T-helper 2 cell treated with Interferon-gamma antibody and Interleukin-4, amounts not matched to agents 5 μg/mL and 100 μg/mL, for 36 hours (primary cell): ENCODE data around the gene HOXD9.

Experiments used
- DNase-seq: peaks from one replicate; pipeline ENCODE4 v3.0.0; 2021; ENCODE audit warnings: low spot score
- H3K27ac Mint-ChIP-seq: one replicate; pipeline ENCODE4 v1.8.0; 2021; ENCODE audit warnings: mild to moderate bottlenecking, mixed read lengths
- H3K27me3 Mint-ChIP-seq: one replicate; pipeline ENCODE4 v1.8.0; 2021; ENCODE audit warnings: low read depth, mixed read lengths
- H3K36me3 Mint-ChIP-seq: one replicate; pipeline ENCODE4 v1.8.0; 2021; ENCODE audit warnings: low read depth, mixed read lengths
- H3K4me1 Mint-ChIP-seq: one replicate; pipeline ENCODE4 v1.8.0; 2021; ENCODE audit warnings: low read depth, mixed read lengths
- H3K4me3 Mint-ChIP-seq: one replicate; pipeline ENCODE4 v1.8.0; 2022; ENCODE audit warnings: mild to moderate bottlenecking, moderate library complexity, mixed read lengths
- H3K9me3 Mint-ChIP-seq: one replicate; pipeline ENCODE4 v1.8.0; 2021; ENCODE audit warnings: mixed read lengths

HOXD9 gene

GRCh38 chr2:176167398-176167797 lies 44.9 kb downstream of the HOXD9 start:
- DNase-seq: no peak
- Mint-ChIP-seq H3K27ac (no peak overlapping the region), H3K36me3 (no peaks in the 10 kb centered on the region), H3K27me3 (peaks cover 79% of the 10 kb centered on the region), H3K4me1 (no peaks in the 10 kb centered on the region), H3K4me3 (no peak overlapping the region), H3K9me3 (peaks cover 7% of the 10 kb centered on the region)

GRCh38 chr2:176169181-176169580 lies 46.7 kb downstream of the HOXD9 start:
- H3K4me3 Mint-ChIP-seq: no peak overlapping the region
- H3K27ac Mint-ChIP-seq: no peak overlapping the region
- peaks cover 4% of the 10 kb centered on the region for H3K36me3 Mint-ChIP-seq
- H3K27me3 Mint-ChIP-seq: peaks cover 81% of the 10 kb centered on the region
- DNase-seq: no peak
- H3K4me1 Mint-ChIP-seq: no peaks in the 10 kb centered on the region
- peaks cover 1% of the 10 kb centered on the region for H3K9me3 Mint-ChIP-seq

GRCh38 chr2:176169711-176170110 lies 47.2 kb downstream of the HOXD9 start:
- Mint-ChIP-seq H3K9me3 (no peaks in the 10 kb centered on the region), H3K27me3 (peaks cover 81% of the 10 kb centered on the region), H3K4me3 (no peak overlapping the region), H3K4me1 (no peaks in the 10 kb centered on the region), H3K36me3 (peaks cover 4% of the 10 kb centered on the region), H3K27ac (no peak overlapping the region)
- DNase-seq: no peak

DNA sequence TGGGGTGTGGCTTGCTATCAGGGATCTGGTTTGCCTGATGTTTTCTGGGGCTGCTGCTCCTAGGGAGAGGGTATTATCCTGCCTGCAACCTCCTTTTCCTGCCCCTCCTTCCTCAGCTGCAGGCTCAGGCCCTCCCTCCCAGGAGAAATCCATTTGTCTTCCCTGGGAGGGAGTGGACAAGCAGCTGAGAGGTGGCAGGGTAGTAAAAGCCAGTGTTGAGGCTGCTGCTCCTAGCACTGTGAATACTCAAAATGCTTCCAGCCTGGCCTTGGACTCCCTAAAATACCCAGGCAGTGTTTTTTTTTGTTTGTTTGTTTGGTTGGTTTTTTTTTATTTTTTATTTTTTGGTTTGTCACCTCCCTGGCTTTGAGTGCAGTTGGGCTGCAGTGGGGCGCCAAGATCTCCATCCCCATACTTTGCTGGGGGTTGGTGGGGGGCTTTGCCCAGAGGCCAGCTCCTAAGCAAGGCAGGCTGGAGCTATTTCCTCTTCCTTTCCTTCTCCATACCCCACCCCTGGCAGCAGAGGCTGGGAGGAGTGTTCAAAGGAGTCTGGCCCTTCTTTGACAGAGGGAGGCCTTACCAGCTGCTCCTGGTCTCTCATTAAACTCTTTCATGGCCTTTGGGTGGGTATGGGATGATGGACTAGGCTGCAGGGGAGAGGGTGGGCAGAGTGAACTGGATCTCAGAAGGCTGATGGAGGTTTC lies 48.2 kb downstream of the HOXD9 start:
- peaks cover 80% of the 10 kb centered on the region for H3K27me3 Mint-ChIP-seq
- no peaks in the 10 kb centered on the region for H3K9me3 Mint-ChIP-seq
- H3K4me3 Mint-ChIP-seq: no peak overlapping the region
- no peak overlapping the region for H3K27ac Mint-ChIP-seq
- no peak for DNase-seq
- H3K36me3 Mint-ChIP-seq: peaks cover 4% of the 10 kb centered on the region
- peaks cover 3% of the 10 kb centered on the region for H3K4me1 Mint-ChIP-seq

- Mint-ChIP-seq H3K36me3 (peaks cover 4% of the 10 kb centered on the region), H3K27me3 (peaks cover 80% of the 10 kb centered on the region), H3K9me3 (no peaks in the 10 kb centered on the region), H3K4me3 (no peak overlapping the region), H3K4me1 (peaks cover 3% of the 10 kb centered on the region), H3K27ac (no peak overlapping the region)
- no peak for DNase-seq
These were observed 49.0 kb downstream of the HOXD9 start for GRCh38 chr2:176171351-176172006.

GRCh38 chr2:176172007-176172894 lies 49.7 kb downstream of the HOXD9 start:
- Mint-ChIP-seq H3K27ac (no peak overlapping the region), H3K27me3 (peaks cover 80% of the 10 kb centered on the region), H3K36me3 (peaks cover 4% of the 10 kb centered on the region), H3K9me3 (no peaks in the 10 kb centered on the region), H3K4me1 (peaks cover 3% of the 10 kb centered on the region), H3K4me3 (no peak overlapping the region)
- DNase-seq: no peak

DNA sequence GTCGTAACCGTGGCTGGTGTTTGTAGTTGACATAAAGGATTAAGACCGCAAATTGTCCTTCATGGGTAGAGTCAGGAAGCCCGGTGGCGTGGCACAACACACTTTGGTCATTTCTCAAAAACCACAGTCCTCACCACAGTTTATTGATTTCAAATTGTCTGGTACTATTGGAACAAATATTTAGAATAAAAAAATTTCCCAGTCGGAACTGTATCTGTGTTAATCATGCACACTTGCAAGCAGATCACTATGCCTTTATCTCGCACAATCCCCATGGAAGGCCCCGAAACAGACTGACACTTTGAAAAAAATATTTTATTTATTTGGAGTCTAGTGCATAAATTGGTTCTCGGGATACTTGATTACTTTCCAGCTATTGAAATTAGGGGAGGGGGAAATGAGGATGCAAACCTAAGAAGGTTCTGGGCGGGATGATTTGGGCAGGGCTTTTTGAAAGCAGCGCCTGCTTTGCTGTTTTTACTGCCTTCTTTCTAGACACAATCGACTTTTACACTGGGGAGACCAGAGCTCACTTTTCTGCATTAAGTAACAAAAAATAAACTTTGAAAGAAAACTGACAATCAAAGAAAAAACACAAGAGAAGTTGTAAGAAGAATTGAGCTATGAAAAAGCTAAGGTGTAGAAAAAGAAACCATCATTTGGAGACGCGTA lies 50.5 kb downstream of the HOXD9 start:
- Mint-ChIP-seq H3K27me3 (peaks cover 79% of the 10 kb centered on the region), H3K27ac (no peak overlapping the region), H3K36me3 (peaks cover 4% of the 10 kb centered on the region), H3K4me1 (peaks cover 5% of the 10 kb centered on the region), H3K9me3 (no peaks in the 10 kb centered on the region), H3K4me3 (no peak overlapping the region)
- DNase-seq: no peak

DNA sequence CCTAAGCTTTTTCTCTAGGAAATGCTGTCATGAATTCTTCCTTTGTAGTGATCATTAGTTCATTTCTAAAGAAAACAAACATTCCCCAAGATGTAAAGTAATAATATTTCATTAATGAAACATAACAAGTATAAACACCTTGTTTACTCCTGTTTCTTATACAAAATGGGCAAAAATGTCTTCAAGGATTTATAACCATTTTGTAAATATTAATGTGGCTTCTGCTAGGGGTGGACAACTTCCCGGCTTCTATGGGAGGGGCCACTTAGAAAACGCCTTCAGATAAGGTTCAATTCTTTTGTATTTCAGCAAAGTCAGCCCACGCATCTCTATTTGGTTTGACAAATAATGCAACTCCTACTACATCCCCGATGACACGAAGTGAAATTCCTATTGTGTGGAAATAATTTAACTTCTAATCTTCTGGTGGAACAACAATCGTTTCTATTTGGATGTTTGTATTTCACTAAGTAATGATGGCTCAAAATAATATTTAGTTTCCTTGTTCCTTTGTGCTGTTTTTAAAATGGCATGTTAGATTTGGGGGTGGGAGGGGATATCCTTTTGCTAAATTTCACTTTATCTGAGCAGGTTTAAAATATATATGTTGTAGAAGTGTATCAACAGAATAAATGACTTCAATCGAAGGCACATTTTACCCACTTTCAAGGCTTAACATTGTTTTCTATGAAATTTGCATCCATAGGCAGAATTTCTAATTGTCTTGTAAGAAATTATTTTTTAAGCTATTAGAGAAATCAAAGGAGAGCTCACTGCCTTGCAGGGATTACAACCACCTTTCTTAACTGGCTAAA lies 51.3 kb downstream of the HOXD9 start:
- H3K27ac Mint-ChIP-seq: no peak overlapping the region
- H3K36me3 Mint-ChIP-seq: peaks cover 4% of the 10 kb centered on the region
- DNase-seq: no peak
- H3K9me3 Mint-ChIP-seq: no peaks in the 10 kb centered on the region
- no peak overlapping the region for H3K4me3 Mint-ChIP-seq
- H3K27me3 Mint-ChIP-seq: peaks cover 86% of the 10 kb centered on the region
- H3K4me1 Mint-ChIP-seq: peaks cover 8% of the 10 kb centered on the region

GRCh38 chr2:176174382-176174823 lies 51.9 kb downstream of the HOXD9 start:
- no peak for DNase-seq
- H3K27me3 Mint-ChIP-seq: peaks cover 89% of the 10 kb centered on the region
- no peak overlapping the region for H3K4me3 Mint-ChIP-seq
- no peaks in the 10 kb centered on the region for H3K9me3 Mint-ChIP-seq
- peaks cover 4% of the 10 kb centered on the region for H3K36me3 Mint-ChIP-seq
- H3K27ac Mint-ChIP-seq: no peak overlapping the region
- peaks cover 8% of the 10 kb centered on the region for H3K4me1 Mint-ChIP-seq
